GM12892 (cell line): ENCODE data around the gene ACY1.

Source experiments
- DNase-seq: peaks from one replicate; pipeline ENCODE4 v3.0.0; 2011; ENCODE audit not compliant: insufficient read length
- FAIRE-seq: peaks from 2 replicates; lab custom pipeline; 2011; peaks lifted over from hg19 to GRCh38; lab: Jason Lieb, UNC
- POLR2A ChIP-seq: IDR thresholded peaks from 2 replicates; pipeline ENCODE4 v1.6.1; 2011; ENCODE audit warnings: low read depth, low read length, control low read depth
- POLR2AphosphoS5 ChIP-seq: IDR thresholded peaks from 2 replicates; pipeline ENCODE4 v1.6.1; 2011; ENCODE audit warnings: low read depth, low read length, control low read depth
- TAF1 ChIP-seq: IDR thresholded peaks from 2 replicates; pipeline ENCODE4 v1.6.1; 2011; ENCODE audit warnings: low read depth, mild to moderate bottlenecking, control low read depth, low read length, borderline replicate concordance

ACY1 gene

DNA sequence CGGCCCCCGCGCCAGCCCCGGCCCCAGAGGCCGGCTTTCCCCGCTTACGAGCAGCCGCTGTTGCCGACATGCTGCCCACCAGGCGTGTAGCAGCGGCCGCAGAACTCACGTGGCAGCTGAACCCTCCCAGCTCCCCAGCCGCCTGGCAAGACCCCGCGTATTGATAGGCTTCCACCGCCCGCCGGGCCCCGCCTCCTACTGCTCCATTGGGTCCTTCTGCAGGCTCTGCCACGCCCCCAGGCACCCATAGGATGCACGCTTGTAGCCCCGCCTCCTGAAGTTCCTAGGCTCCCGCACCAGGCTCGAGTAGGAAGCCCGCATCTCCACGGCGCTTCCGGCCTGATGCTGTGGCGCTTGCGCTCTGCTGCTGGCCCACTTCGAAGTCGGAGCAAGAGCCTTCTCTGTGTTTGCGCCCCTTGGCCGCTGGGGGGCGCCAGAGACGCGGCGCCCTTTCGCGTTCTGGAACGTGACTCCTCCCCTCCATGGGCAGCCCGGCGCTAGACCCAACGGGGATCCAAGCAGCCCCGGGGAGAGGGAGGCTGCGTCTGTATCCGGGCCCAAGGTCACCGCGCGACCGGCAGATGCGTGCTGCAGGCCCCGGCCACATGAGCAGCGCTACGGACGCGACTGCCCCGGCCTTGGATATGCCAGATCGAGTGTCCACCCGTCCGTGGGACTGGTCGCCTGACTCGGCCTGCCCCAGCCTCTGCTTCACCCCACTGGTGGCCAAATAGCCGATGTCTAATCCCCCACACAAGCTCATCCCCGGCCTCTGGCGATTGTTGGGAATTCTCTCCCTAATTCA, 41.3 kb upstream of the ACY1 start, which contains the start of the genes PARP3 and RRP9:
PARP3 (plus strand) TSS at position 566 of the 805 bp plus-strand sequence. CDS start 993 bp downstream, outside the sequence.
RRP9 (minus strand) TSS at position 107 of the 805 bp plus-strand sequence; CDS start at position 70, 37 bp downstream.
- TF ChIP-seq POLR2AphosphoS5 (peak; percentile 62), POLR2A (peak; percentile 72; the same call in 1 of the 2 replicates), TAF1 (peak; percentile 64; the same call in 1 of the 2 replicates)
- peak; percentile 99 for FAIRE-seq
- DNase-seq = peak; percentile 99

GRCh38 chr3:51942603-51943450, 40.5 kb upstream of the ACY1 start:
- DNase-seq (peak; percentile 98), FAIRE-seq (peak; percentile 91)
- TF ChIP-seq POLR2AphosphoS5 = no peak
- no peak for TF ChIP-seq TAF1
- no peak for TF ChIP-seq POLR2A

DNA sequence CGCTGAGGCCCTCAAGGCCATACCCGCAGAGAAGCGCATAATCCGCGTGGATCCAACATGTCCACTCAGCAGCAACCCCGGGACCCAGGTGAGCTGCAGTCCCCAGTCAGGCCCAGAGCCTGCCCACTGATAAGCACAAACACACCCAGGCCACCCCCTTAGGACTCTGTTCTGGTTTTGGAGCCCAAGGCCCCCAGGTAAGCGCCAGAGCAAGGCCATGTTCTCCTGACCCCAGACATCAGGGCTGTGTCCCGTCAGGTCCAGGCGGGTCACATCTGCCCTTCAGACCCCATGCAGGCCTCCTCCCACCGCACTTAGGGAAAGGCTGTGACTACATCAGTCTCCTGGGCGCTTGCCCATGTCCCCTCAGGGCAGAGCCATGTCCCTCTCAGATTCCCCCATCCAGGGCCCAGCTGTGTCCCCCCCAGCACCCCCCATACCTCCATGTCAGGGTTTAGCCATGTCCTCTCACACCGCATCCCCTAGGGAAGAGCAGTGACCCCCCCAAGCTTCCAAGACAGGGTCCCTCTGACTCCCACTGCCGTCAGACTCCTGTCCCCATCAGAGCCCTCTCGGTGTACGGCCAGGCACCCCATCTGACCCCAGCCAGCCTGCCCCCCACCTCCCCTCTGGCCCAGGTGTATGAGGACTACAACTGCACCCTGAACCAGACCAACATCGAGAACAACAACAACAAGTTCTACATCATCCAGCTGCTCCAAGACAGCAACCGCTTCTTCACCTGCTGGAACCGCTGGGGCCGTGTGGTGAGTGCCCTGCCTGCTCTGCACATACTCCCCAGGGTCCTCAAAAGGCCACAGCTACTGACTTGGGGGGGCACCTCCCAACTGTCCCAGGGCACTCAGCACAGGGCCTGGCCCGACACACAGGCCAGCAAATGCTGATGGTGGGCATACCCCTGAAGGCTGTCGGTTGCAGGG, 39.6 kb upstream of the ACY1 start:
- TF ChIP-seq TAF1 (no peak), POLR2A (no peak), POLR2AphosphoS5 (no peak)
- FAIRE-seq = no peak

DNA sequence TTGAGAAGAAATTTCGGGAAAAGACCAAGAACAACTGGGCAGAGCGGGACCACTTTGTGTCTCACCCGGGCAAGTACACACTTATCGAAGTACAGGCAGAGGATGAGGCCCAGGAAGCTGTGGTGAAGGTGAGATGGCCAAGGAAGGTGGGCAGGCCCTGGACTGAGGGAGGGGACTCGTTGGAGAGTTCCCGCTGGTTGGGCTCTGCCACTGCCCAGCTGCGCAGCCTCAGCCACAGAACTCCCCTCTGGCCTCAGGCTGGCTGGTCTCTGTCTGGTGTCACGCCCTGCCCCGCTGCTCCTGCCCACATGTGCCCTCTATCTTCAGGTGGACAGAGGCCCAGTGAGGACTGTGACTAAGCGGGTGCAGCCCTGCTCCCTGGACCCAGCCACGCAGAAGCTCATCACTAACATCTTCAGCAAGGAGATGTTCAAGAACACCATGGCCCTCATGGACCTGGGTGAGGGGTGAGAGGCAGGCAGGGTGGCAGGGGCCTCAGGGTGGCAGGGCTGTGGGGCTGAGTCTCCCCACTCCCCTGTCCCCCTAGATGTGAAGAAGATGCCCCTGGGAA, 38.8 kb upstream of the ACY1 start:
- no peak for TF ChIP-seq POLR2AphosphoS5
- TF ChIP-seq TAF1 = no peak
- no peak for TF ChIP-seq POLR2A
- FAIRE-seq (no peak), DNase-seq (no peak)

More for the DNA sequence above, 39.6 kb upstream of the ACY1 start:
- peak; percentile 20 for DNase-seq

GRCh38 chr3:51945031-51945840, 38.1 kb upstream of the ACY1 start:
- FAIRE-seq = no peak
- no peak for DNase-seq
- TF ChIP-seq POLR2A = no peak
- TF ChIP-seq TAF1 = no peak
- no peak for TF ChIP-seq POLR2AphosphoS5

GRCh38 chr3:51945926-51946705, 37.2 kb upstream of the ACY1 start:
- no peak for DNase-seq
- TF ChIP-seq TAF1 (no peak), POLR2AphosphoS5 (no peak), POLR2A (no peak)
- no peak for FAIRE-seq

- TF ChIP-seq POLR2A (no peak), TAF1 (no peak), POLR2AphosphoS5 (no peak)
- FAIRE-seq (no peak), DNase-seq (no peak)
Observed at GRCh38 chr3:51946796-51947195, 36.5 kb upstream of the ACY1 start.

GRCh38 chr3:51947215-51947900, 36.0 kb upstream of the ACY1 start:
- DNase-seq = no peak
- TF ChIP-seq TAF1 = no peak
- no peak for TF ChIP-seq POLR2A
- TF ChIP-seq POLR2AphosphoS5 = no peak
- FAIRE-seq = no peak

DNA sequence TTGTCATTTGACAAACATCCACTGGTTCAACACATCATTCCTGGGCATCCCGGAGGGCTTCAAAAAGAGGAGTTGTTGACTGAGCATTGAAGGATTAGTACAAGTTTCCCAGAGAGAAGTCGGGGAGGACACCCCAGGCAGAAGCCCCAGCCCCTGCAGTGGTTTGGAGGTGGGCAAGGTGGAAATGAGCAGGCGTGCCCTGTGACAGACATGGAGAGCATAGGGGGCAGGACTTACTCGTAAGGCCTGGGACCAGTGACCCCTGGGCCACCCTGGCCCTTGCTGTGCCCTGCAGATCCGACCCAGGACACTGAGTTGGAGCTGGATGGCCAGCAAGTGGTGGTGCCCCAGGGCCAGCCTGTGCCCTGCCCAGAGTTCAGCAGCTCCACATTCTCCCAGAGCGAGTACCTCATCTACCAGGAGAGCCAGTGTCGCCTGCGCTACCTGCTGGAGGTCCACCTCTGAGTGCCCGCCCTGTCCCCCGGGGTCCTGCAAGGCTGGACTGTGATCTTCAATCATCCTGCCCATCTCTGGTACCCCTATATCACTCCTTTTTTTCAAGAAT, 35.2 kb upstream of the ACY1 start:
- FAIRE-seq (no peak), DNase-seq (no peak)
- TF ChIP-seq POLR2AphosphoS5 (no peak), TAF1 (no peak), POLR2A (no peak)

- TF ChIP-seq TAF1 (no peak), POLR2AphosphoS5 (no peak), POLR2A (no peak)
- FAIRE-seq (no peak), DNase-seq (no peak)
Observed at GRCh38 chr3:51949121-51949520, 34.2 kb upstream of the ACY1 start.
